A549 (cell line): ENCODE data around the gene SHISAL1.

Source experiments
- CHD2 ChIP-seq: fragments of 150-350 bp; IDR thresholded peaks from 2 replicates; pipeline ENCODE4 v1.6.1; 2014; ENCODE audit warnings: low read length; ENCODE audit not compliant: partially characterized antibody
- EP300 ChIP-seq, 2 experiments: fragments of >200 bp; sonication (Bioruptor Twin); formaldehyde crosslinking; IDR thresholded peaks; 2 replicates in 1 of 2; 3 replicates in 1 of 2; pipeline ENCODE4 v1.6.1; 2016 to 2017
- HEYL ChIP-seq: fragments of 250-450 bp; sonication (Bioruptor Pico); IDR thresholded peaks from 2 replicates; pipeline ENCODE4 v1.8.0; 2021; ENCODE audit warnings: mild to moderate bottlenecking, moderate library complexity
- JUN ChIP-seq, 2 experiments: fragments of >200 bp; sonication (Bioruptor Twin); formaldehyde crosslinking; IDR thresholded peaks; 2 replicates in 1 of 2; 3 replicates in 1 of 2; pipeline ENCODE4 v1.6.1; 2016 to 2017
- JUNB ChIP-seq: fragments of >200 bp; sonication (Bioruptor Twin); formaldehyde crosslinking; IDR thresholded peaks from 2 replicates; pipeline ENCODE4 v1.6.1; 2016
- MAFK ChIP-seq: fragments of 450-650 bp; IDR thresholded peaks from 2 replicates; pipeline ENCODE4 v1.6.1; 2014; ENCODE audit not compliant: partially characterized antibody
- POLR2A ChIP-seq: IDR thresholded peaks from 2 replicates; pipeline ENCODE4 v1.6.1; 2012; ENCODE audit warnings: mild to moderate bottlenecking, low read length
- REST ChIP-seq: fragments of 200-600 bp; sonication (generic); IDR thresholded peaks from 2 replicates; pipeline ENCODE4 v1.6.1; 2016; ENCODE audit warnings: antibody characterized with exemption, mild to moderate bottlenecking, moderate library complexity
- USF2 ChIP-seq: fragments of 450-650 bp; IDR thresholded peaks from 2 replicates; pipeline ENCODE4 v1.6.1; 2014; ENCODE audit warnings: antibody characterized with exemption
- TF ChIP-seq, protein P1 (sequence below): fragments of >200 bp; sonication (Bioruptor Twin); formaldehyde crosslinking; IDR thresholded peaks from 3 replicates; pipeline ENCODE4 v1.5.1; 2016

DNA sequence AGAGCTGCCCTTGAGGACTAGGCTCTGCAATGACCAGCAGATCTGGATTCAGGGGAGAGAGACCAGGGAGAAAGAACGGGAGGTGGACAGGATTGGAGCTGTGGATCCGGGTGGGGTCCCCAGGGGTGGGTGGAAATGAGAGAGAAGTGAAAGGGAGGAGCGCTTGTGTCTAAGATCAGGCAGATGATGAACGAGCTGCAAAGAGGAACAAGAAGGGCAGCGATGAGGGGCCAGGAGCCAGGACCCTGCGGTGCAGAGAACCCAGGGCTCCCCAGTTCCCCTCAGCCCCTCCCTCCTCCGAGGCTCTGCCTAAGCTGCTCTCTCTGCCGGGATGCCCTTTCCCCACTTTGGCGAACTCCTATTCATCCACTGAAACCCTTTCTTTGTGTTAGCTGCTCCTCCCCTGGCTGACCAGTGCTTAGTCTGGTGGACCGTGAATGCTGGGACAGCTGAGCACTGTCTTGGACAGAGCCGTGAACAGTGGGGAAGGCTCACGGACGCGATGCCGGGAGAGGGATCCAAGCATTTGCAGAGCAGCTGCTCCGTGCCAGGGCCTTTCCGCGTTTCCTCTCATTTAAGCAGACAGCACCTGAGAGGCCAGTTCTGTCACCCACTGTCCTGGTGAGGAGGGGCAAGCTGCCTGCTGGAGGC lies 35.9 kb downstream of the SHISAL1 start:
- no peak for TF ChIP-seq REST
- no peak for TF ChIP-seq HEYL (CRISPR knock-in tag)
- no peak for TF ChIP-seq USF2
- no peak for TF ChIP-seq JUN (IDR thresholded peaks at IDR 0.05)
- TF ChIP-seq, protein P1, sequence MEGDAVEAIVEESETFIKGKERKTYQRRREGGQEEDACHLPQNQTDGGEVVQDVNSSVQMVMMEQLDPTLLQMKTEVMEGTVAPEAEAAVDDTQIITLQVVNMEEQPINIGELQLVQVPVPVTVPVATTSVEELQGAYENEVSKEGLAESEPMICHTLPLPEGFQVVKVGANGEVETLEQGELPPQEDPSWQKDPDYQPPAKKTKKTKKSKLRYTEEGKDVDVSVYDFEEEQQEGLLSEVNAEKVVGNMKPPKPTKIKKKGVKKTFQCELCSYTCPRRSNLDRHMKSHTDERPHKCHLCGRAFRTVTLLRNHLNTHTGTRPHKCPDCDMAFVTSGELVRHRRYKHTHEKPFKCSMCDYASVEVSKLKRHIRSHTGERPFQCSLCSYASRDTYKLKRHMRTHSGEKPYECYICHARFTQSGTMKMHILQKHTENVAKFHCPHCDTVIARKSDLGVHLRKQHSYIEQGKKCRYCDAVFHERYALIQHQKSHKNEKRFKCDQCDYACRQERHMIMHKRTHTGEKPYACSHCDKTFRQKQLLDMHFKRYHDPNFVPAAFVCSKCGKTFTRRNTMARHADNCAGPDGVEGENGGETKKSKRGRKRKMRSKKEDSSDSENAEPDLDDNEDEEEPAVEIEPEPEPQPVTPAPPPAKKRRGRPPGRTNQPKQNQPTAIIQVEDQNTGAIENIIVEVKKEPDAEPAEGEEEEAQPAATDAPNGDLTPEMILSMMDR, result no peak
- no peak for TF ChIP-seq EP300 (IDR thresholded peaks at IDR 0.05)
- TF ChIP-seq CHD2, result no peak
- no peak for TF ChIP-seq MAFK
- TF ChIP-seq POLR2A, result no peak
- TF ChIP-seq JUNB, result no peak
